Muscle of back (tissue), 11 donors: ENCODE data around the gene SLC44A2. TPM values are rescaled to one million over a fixed set of nuclear protein-coding genes. Genes with fewer than 3 reads are reported as not detected.

Experiments
- DNase-seq, 3 donors: peaks; one replicate each; pipeline versions ENCODE4 v3.0.0 to v3.0.0-alpha.2; 2013
- polyA plus RNA-seq, 10 donors: library from polyadenylated mRNA; unstranded; fragments of 120-200 nt; gene quantifications; one replicate each; pipeline ENCODE4 v1.2.1, GENCODE V29; 2013; ENCODE audit not compliant: insufficient read length in 10 of 10

SLC44A2 gene
- polyA plus RNA-seq, 10 donors: 112 to 146 (median 132) TPM

DNA sequence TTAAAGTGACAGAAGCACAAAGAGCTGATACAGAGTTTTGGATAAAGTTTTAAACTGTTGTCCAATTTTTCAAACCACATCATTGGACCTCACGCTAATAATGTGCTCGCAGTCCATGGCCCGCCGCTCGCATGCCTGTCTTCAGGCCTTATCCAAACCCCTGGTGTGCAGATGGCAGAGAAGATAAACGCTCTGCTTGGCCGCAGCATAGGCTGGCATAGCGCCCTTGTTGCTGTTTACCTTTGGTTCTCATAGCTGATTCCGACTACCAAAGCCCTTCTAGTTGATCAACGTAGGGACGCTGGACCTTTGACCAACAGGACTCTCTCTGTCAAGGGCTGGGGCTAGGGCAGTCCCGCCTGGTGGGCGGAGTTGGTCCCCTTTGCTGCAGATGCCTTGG lies 52.4 kb downstream of the SLC44A2 start:
- no peak for DNase-seq

DNA sequence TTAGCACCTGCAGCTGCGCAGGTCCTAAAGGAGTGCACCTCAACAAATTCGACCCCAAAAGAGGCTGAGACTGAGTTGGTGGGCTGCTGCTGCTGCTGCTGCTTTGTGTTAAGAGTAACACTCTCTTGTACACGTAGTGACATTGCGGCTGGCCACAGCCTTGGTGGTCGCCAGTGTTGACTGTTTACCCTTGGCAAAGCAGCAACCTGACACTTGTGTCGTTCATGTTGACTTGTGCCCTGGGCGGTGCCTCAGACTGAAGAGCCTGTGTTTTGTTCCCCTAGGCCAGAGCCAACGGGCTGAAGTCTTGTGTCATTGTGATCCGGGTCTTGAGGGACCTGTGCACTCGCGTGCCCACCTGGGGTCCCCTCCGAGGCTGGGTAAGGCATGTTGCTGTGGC lies 53.5 kb downstream of the SLC44A2 start:
- DNase-seq: no peak

DNA sequence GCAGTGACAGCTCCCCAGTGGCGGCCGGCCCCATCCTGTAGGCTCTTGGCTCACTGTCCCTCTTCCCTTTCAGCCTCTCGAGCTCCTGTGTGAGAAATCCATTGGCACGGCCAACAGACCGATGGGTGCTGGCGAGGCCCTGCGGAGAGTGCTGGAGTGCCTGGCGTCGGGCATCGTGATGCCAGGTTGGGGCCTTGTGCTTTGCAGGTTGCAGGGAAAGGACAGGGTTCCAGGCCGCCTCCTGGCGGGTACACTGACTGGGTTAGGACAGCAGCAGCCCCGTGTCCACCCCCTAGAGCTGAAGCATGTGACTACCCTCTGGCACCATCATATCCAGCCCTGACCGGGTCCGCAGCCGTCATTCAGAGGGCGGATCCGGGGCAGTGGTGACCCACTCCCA lies 54.4 kb downstream of the SLC44A2 start:
- DNase-seq: no peak

DNA sequence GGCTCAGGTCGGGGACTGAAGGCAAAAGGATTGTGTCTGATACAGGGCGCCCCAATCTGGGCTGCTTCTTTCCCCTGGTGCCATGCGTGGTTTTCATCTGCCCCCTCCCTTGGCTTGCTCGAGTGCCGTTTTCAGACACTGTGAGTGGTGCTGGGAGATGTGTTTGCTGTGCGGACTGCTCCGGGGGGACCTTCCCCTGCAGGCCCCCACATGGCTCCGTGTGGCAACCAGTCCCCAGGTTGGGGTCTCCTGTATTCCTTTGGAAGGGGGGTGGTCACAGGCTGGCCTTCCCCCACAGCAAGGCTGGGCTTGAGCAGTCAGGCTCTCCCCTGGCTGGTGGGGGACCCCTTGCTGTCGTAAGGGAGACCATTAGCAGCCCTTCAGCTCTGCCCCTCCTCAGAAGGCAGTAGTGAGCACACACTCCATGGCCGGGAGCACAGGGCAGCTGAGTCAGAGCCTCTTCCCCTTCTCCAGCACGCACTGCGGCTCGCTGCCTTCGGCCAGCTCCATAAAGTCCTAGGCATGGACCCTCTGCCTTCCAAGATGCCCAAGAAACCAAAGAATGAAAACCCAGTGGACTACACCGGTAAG lies 55.3 kb downstream of the SLC44A2 start:
- no peak for DNase-seq

DNA sequence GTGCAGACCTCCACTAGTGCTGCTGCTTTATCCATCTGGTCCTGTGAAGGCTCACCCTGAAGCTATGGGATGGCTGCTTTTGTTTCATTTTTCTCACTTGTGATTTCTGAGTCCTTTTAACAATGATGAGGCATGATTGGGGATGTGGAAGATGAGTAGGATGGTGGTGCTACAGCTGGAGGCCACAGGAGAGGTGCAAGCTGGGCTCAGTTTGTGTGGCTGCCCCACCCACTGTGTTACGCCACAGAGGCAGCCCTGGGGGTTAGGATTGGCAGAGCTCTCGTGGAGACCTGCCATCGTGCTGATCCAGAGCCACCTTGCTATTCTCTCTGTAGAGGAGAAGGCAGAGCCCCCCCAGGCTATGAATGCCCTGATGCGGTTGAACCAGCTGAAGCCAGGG lies 56.3 kb downstream of the SLC44A2 start:
- DNase-seq: no peak

DNA sequence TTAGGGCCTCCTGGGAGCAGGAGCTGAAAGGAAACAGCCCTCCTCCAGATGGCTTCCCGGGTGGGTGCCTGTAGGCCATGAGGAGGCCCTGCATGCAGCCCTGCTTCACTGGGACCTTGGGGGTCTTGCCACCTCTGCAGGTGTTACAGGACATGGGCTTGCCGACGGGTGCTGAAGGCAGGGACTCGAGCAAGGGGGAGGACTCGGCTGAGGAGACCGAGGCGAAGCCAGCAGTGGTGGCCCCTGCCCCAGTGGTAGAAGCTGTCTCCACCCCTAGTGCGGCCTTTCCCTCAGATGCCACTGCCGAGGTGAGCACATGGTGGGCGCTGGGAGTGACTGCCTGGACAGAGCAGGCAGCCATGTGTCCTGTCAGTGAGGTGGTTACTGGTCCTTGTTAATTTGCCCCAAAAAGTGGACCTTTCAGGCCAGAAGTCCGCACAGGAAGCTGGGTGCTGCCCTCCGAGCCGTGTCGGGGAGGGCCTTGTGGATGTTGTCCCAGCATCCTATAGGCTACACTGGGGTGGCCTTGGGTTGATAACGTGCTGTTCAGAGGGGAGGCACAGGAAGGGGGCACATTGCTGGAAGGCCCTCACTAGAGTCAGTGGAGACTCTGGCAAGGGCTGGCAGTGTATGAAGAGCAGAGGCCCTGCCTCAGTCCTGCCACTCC lies 57.2 kb downstream of the SLC44A2 start:
- DNase-seq: no peak

DNA sequence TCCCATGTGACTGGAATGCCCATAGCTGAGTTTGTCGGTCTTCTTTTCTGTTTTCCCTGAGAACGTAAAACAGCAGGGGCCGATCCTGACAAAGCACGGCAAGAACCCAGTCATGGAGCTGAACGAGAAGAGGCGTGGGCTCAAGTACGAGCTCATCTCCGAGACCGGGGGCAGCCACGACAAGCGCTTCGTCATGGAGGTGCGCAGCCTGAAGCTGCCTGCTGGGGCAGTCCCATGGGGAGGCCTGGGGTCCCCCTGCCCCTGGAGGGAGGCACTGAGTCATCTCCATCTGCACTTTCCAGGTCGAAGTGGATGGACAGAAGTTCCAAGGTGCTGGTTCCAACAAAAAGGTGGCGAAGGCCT lies 57.7 kb downstream of the SLC44A2 start:
- no peak for DNase-seq

DNA sequence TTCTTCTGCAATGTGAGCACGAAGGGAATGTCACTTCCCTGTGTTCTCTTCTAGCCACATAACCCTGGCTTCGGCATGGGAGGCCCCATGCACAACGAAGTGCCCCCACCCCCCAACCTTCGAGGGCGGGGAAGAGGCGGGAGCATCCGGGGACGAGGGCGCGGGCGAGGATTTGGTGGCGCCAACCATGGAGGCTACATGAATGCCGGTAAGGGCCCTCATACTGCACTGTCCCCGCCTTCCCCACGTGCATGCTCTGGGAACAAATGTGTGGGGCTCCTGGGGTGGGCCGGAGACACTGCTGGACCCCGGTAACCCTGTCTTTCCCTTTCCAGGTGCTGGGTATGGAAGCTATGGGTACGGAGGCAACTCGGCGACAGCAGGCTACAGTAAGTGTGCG lies 58.2 kb downstream of the SLC44A2 start:
- no peak for DNase-seq

DNA sequence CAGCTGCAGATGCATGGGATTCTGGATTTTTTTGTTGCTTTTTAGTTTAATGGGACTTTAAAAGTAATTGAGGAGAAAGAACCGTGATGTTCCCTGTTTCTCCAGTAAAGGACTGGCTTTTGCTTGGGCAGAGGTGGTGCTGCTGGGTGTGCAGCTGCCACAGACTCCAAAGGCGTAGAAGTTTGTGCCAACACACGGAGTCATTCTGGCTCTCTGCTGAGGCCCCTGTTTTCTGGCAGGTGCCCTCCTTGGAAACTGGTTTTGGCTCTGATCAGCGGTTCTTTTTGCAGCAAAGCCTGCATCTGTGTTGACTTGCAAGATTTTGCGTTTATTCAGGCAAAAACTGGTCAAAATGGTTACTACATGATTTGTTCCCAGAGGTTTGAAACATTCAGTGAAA lies 59.9 kb downstream of the SLC44A2 start:
- DNase-seq: no peak

DNA sequence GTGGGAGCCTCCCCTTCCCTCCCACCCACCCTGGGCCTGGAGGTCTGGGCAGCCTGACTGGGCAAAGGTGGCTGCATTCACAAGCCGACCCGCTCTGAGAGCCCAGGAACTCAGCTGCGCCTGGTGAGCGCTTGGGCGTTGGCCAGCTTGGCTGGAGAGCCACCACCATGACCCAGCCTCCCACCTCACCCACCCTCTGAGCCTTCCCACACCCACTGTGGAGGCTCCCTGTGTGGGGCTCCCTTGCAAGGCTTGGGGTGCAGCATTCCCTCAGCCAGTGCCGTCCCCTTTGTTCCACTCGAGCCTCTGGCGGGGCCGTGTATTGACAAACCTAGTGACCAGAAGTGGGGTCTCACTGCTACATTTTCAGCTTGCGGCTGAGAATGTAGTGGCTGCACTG lies 60.8 kb downstream of the SLC44A2 start:
- DNase-seq: no peak

DNA sequence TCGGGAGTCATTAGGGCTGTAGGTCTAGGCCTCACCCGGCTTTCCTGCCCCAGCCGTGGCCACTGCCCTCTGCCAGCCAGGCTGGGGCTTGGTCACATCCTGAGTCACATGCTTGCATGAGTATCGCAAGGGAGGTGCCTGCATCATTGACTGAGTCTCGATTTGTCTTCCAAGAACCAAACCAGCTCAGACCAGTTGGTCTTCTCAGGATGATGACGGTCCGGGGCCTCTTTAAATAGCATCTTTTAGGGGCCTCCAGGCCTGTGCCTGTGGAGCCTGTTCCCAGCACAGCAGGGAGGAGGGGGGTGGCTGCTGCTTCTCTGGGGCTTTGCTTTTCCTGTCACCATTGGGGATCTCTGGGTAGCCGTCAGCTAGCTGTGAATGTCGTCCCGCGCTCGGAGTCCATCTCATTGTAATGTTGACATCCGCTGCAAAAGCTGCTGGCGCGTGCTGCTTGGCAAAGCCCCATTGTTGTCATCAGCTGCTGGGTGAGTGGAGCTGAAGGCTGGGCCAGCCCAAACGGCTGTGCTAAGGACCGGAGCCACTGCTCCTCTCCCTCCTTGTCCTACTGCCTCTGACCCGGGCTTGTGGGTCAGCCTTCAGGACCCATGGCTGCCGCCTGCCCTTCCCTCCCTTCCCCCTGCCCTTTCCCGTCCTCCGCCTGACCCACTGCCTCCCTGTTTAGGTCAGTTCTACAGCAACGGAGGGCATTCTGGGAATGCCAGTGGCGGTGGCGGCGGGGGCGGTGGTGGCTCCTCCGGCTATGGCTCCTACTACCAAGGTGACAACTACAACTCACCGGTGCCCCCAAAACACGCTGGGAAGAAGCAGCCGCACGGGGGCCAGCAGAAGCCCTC lies 61.5 kb downstream of the SLC44A2 start:
- no peak for DNase-seq

DNA sequence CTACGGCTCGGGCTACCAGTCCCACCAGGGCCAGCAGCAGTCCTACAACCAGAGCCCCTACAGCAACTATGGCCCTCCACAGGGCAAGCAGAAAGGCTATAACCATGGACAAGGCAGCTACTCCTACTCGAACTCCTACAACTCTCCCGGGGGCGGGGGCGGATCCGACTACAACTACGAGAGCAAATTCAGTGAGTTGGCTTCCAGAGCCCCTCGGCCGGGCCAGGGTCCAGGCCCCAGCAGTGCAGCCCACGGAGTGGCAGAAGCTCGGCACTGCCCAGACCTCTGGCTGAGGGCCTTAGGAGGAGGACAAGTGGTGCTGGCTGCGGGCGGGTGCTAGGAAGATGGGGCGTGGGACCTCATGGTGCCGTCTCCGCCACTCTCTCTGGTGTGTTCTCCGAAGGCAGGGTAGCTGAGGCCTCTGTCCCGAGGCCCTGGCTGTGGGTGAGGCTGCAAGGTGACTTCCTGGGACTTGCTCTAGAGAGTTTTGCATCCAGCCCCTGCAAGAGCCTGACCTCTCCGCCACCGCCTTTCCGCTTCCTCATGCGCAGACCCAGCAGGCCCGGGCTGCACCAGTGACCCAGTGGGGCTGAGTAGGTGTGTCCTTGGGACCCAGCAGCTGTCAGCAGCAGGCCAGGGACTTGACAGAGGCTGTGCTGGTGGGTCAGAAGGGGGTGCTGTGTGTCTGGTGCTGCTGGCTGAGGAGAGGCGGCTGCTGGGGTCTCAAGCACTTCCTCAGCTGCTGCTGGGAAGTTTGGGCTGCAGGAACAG lies 62.4 kb downstream of the SLC44A2 start:
- DNase-seq: no peak

DNA sequence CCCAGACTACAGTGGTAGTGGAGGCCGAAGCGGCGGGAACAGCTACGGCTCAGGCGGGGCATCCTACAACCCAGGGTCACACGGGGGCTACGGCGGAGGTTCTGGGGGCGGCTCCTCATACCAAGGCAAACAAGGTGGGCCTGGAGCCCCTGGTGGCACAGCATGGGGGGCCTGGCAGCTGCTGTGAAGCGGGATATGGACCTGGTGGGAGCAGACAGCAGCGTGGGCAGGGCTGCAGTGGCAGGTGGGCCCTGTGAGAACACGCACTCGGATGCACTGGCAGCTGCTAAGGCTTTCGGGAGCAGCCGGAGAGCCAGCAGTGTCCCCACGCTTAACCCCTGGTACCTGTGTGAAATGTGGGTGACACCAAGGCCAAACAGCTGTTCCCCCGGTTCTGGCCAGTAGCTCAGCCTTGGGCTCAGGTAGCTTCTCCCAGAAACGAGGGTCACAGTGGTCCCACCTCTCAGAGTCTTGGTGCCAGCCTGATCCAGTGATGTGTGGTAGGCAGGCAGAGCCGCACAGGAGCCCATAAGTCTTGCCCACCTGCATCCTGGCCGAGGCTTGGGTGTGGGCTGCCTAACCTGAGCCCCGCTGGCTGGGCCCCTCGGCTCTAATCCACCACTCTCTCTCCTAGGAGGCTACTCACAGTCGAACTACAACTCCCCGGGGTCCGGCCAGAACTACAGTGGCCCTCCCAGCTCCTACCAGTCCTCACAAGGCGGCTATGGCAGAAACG lies 63.4 kb downstream of the SLC44A2 start:
- DNase-seq: no peak

DNA sequence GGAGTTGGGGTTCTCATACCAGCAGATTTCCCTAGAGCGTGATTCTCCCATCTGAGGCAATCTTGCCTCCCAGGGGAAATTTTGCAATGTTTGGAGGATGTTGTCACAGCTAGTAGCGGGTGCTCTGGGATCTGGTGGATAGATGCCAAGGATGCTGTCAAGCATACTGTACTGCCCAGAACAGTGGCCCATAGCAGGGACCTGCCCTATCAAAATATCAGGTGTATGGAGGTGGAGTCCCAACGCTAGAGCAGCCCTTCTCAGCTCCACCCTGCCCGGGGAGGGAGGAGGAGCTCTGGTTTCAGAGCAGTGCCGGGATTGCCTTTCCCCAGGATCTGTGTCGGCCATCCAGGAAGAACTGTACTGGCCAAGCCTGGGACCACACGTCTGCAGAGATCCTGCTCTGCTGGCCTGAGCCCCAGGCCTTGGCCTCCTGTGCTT lies 65.0 kb downstream of the SLC44A2 start:
- no peak for DNase-seq

DNA sequence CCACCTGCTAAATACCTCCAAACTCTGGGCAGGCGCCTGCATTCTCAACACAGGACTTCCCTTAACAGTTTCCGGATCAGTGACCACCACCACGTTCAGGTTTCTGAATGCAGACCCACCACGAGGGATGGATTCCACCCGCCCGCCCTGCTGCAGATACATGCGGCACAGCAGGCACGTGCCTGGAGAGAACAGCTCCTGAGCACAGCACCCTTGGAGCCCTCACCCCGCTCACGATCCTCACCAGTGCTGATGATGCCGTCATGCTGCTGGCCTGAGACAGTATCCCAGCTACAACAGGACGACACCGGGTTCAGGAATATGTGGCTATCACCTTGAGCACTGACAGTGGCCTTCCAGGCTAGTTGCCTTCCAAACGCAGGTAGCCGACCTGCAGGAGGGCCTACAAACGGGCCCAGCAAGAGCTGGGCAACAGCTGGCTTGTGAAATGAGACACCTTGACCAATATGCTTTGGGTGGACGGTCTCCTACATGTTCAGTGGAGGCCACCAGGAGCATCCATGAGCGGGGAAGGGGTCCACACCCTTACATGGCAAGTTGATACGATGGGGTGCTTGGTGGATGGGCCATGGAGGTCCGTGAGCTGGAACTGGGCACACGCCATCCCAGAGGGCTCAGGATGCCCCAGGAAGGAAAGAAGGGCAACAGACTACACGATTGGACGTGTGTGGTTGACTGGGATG lies 66.0 kb downstream of the SLC44A2 start:
- DNase-seq: no peak

DNA sequence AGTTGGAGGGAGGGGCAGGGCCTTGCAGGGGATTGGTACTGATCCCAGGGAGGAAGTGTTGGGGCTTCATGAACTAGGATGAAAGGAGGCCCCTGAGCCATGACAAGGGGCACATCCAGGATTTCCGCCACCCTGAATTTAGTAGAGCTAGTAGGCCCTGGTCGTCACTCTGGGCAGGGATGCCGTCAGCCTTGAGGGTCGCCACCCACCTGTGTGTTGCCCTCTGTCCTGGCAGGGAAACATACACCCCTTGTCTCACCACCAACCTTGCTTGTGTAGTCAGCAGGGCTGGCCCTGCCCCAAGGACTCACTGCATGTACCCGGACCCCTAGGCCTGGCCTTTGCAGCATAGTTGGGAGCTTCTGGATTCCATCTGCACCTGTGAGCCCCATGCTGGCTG lies 66.5 kb downstream of the SLC44A2 start:
- DNase-seq: no peak

DNA sequence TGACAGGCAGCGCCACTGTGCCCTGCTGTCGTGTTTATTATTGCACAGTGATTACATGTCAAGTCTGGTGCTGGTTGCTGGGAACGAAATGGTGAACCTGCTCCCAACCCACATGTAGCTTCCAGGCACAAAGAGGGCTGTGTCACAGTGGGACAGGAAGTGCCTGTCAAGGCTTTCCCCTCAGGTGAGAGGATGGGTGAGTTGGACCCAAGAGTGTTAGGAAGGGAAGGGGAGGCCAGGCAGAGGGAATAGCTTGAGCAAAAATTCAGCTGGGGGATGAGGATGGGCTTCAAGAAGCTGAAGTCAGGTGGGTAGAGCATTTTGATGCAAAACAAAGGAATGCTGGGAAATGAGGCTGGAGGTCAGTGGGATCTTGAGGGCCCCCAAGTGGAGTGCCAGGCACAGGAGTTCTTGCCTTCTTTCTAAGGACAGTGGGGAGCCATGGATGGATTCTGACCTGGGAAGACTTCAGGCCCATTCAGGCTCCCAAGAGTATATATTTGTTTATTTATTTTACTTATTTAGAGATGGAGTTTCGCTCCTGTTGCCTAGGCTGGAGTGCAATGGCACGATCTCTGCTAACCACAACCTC lies 67.4 kb downstream of the SLC44A2 start:
- no peak for DNase-seq
